ENCODE measurements around the gene ARID1B. TPM values are rescaled to one million over a fixed set of nuclear protein-coding genes. Genes with fewer than 3 reads are reported as not detected.
A peak's percentile ranks its signal among the peaks of the same experiment; 100 is the strongest.

ARID1B gene
- total RNA-seq, 2 donors from 2014 or later: 74.0 to 110 TPM

DNA sequence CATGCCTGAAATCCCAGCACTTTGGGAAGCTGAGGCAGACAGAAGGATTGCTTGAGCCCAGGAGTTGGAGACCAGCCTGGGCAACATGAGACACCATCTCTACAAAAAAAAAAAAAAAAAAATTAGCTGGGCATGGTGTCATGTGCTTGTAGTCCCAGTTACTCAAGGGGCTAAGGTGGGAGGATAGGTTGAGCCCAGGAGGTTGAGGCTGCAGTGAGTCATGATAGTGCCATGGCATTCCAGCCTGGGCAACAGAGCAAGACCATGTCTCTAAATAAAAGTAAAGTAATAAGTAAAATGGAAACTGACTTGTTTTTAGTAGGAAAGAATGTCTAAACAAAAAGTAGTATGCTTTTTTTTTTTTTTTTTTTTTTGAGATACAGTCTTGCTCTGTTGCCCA lies 240.7 kb downstream of the ARID1B start:
- H3K4me3 ChIP-seq (ENCODE audit: low read length): no peak overlapping the region
- Mint-ChIP-seq H3K27me3 (ENCODE audit: insufficient read depth) (no peaks in the 10 kb centered on the region), H3K9me3 (no peaks in the 10 kb centered on the region), H3K4me3 (no peak overlapping the region), H3K4me1 (peaks cover 39% of the 10 kb centered on the region), H3K27ac (no peak overlapping the region), H3K36me3 (ENCODE audit: low read depth) (no peaks in the 10 kb centered on the region)
- H3K9me3 ChIP-seq (ENCODE audit: control insufficient read depth, low read length): no peaks in the 10 kb centered on the region
- H3K36me3 ChIP-seq (ENCODE audit: control insufficient read depth, insufficient read depth, low read length): no peaks in the 10 kb centered on the region
- no peak overlapping the region for H3K9ac ChIP-seq (ENCODE audit: extremely low read depth, low read length, poor library complexity, severe bottlenecking)
- H3K27me3 ChIP-seq (ENCODE audit: control insufficient read depth, insufficient read depth, low read length, poor library complexity, severe bottlenecking): no peaks in the 10 kb centered on the region
- H3K4me1 ChIP-seq (ENCODE audit: control insufficient read depth, insufficient read depth, low read length): peaks cover 6% of the 10 kb centered on the region
- TF ChIP-seq, protein P1, sequence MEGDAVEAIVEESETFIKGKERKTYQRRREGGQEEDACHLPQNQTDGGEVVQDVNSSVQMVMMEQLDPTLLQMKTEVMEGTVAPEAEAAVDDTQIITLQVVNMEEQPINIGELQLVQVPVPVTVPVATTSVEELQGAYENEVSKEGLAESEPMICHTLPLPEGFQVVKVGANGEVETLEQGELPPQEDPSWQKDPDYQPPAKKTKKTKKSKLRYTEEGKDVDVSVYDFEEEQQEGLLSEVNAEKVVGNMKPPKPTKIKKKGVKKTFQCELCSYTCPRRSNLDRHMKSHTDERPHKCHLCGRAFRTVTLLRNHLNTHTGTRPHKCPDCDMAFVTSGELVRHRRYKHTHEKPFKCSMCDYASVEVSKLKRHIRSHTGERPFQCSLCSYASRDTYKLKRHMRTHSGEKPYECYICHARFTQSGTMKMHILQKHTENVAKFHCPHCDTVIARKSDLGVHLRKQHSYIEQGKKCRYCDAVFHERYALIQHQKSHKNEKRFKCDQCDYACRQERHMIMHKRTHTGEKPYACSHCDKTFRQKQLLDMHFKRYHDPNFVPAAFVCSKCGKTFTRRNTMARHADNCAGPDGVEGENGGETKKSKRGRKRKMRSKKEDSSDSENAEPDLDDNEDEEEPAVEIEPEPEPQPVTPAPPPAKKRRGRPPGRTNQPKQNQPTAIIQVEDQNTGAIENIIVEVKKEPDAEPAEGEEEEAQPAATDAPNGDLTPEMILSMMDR (conservative IDR thresholded peaks at IDR 0.05): no peak
- H3K27ac ChIP-seq (ENCODE audit: low read depth, low read length): no peak overlapping the region
- DNase-seq: no peak

DNA sequence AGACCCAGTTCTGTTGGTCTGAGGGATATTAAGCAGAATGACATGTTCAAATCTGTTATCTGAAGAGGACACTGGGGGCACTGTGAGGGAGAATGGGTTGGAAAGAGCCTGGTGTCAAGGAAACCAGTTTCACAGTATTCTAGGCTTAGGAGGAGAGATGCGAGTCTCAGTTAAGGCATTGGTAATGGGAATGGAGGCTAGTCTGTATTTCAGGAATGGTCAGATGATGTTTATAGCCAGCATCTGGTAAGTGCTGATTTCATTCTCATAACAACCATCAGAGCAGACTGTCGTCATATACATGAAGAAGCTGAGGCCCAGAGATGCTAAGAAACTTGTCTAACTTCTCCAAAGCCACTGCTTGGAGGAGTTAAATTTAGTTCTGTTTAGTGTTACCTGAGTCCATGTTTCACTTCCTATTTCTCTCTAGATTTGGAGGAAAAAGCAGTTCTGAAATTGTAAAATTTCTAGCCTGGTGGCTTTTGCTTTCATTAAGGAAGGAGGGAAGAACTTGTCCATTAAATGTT lies 242.0 kb downstream of the ARID1B start:
- Histone ChIP-seq H3K4me3 (ENCODE audit: low read length) (no peak overlapping the region), H3K9me3 (ENCODE audit: control insufficient read depth, low read length) (no peaks in the 10 kb centered on the region), H3K27me3 (ENCODE audit: control insufficient read depth, insufficient read depth, low read length, poor library complexity, severe bottlenecking) (no peaks in the 10 kb centered on the region), H3K9ac (ENCODE audit: extremely low read depth, low read length, poor library complexity, severe bottlenecking) (no peak overlapping the region), H3K36me3 (ENCODE audit: control insufficient read depth, insufficient read depth, low read length) (no peaks in the 10 kb centered on the region), H3K27ac (ENCODE audit: low read depth, low read length) (no peak overlapping the region), H3K4me1 (ENCODE audit: control insufficient read depth, insufficient read depth, low read length) (peaks cover 3% of the 10 kb centered on the region)
- H3K9me3 Mint-ChIP-seq: no peaks in the 10 kb centered on the region
- H3K36me3 Mint-ChIP-seq (ENCODE audit: low read depth): no peaks in the 10 kb centered on the region
- no peaks in the 10 kb centered on the region for H3K27me3 Mint-ChIP-seq (ENCODE audit: insufficient read depth)
- WGBS, 2 experiments (ENCODE audit: insufficient coverage in 1 of 2, insufficient read length in 1 of 2): 98 to 100% methylated on average over 2 of the region's 2 CpGs
- TF ChIP-seq, protein P1 (conservative IDR thresholded peaks at IDR 0.05): peak; percentile 58
- H3K4me3 Mint-ChIP-seq: no peak overlapping the region
- DNase-seq: no peak
- no peak overlapping the region for H3K27ac Mint-ChIP-seq
- H3K4me1 Mint-ChIP-seq: peaks cover 34% of the 10 kb centered on the region

DNA sequence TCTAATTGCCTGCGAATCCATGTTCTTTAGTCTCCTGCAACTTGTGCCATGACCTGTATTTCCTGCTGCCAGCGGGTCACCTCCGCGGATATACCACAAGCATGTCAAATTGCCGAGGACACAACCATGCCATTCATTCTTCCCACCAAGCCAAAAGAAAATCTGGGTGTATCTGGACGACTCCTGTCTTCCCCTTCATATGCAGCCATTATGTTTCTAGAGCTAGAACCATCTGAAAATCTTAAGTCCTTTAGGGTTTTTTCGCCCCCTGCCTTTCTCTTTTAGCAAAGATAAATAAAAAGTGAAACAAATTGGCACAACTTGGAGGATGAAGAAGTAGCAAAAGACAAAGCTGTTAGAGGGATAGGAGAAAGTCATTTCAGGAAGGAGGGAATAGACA lies 242.6 kb downstream of the ARID1B start:
- WGBS, 2 experiments (ENCODE audit: insufficient coverage in 1 of 2, insufficient read length in 1 of 2): 80 to 81% methylated on average over 6 to 7 of the region's 7 CpGs
- no peaks in the 10 kb centered on the region for H3K27me3 Mint-ChIP-seq (ENCODE audit: insufficient read depth)
- H3K36me3 Mint-ChIP-seq (ENCODE audit: low read depth): no peaks in the 10 kb centered on the region
- Histone ChIP-seq H3K36me3 (ENCODE audit: control insufficient read depth, insufficient read depth, low read length) (no peaks in the 10 kb centered on the region), H3K4me3 (ENCODE audit: low read length) (no peak overlapping the region), H3K9me3 (ENCODE audit: control insufficient read depth, low read length) (peaks cover under 1% of the 10 kb centered on the region), H3K27ac (ENCODE audit: low read depth, low read length) (no peak overlapping the region), H3K9ac (ENCODE audit: extremely low read depth, low read length, poor library complexity, severe bottlenecking) (no peak overlapping the region), H3K27me3 (ENCODE audit: control insufficient read depth, insufficient read depth, low read length, poor library complexity, severe bottlenecking) (no peaks in the 10 kb centered on the region), H3K4me1 (ENCODE audit: control insufficient read depth, insufficient read depth, low read length) (peaks cover 3% of the 10 kb centered on the region)
- peak overlapping the region; percentile 10 for H3K27ac Mint-ChIP-seq
- TF ChIP-seq, protein P1 (conservative IDR thresholded peaks at IDR 0.05): no peak
- peaks cover 33% of the 10 kb centered on the region for H3K4me1 Mint-ChIP-seq
- H3K4me3 Mint-ChIP-seq: peak overlapping the region; percentile 84
- no peaks in the 10 kb centered on the region for H3K9me3 Mint-ChIP-seq
- no peak for DNase-seq

All from endodermal cell (in vitro differentiated cells).